ENCODE results near the gene TAF1B.

DNA sequence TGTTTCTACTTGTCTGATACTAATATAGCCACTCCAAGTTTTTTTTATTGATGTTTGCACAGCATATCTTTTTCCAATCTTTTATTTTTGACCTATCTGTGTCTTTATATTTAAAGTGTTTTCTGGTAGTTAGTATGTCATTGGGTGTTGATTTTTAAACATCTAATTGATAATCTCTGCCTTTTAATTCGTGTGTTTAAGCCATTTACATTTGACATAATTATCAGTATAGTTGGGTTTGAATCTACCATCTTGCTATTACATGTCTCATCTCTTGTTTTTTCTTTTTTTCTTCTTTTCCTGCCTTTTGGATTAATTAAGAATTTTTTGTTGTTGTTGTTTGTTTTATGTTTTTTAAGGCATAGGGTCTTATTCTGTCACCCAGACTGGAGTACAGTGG lies 44.2 kb downstream of the TAF1B start:
- TF ChIP-seq, protein P1, sequence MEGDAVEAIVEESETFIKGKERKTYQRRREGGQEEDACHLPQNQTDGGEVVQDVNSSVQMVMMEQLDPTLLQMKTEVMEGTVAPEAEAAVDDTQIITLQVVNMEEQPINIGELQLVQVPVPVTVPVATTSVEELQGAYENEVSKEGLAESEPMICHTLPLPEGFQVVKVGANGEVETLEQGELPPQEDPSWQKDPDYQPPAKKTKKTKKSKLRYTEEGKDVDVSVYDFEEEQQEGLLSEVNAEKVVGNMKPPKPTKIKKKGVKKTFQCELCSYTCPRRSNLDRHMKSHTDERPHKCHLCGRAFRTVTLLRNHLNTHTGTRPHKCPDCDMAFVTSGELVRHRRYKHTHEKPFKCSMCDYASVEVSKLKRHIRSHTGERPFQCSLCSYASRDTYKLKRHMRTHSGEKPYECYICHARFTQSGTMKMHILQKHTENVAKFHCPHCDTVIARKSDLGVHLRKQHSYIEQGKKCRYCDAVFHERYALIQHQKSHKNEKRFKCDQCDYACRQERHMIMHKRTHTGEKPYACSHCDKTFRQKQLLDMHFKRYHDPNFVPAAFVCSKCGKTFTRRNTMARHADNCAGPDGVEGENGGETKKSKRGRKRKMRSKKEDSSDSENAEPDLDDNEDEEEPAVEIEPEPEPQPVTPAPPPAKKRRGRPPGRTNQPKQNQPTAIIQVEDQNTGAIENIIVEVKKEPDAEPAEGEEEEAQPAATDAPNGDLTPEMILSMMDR (IDR thresholded peaks at IDR 0.05) = no peak
- TF ChIP-seq ZFX (IDR thresholded peaks at IDR 0.05; ENCODE audit: borderline replicate concordance) = no peak
